Stimulated activated naive CD8-positive, alpha-beta T cell treated with anti-CD3 and anti-CD28 coated beads, Interleukin-15, Interleukin-2, amounts not matched to agents 100 ng/mL and 50 ng/mL, for 24 hours (primary cell): ENCODE data around the gene PLEKHG1.

Experiments
- H3K27ac Mint-ChIP-seq: one replicate; pipeline ENCODE4 v1.8.0; 2021; ENCODE audit warnings: mild to moderate bottlenecking, mixed read lengths
- H3K27me3 Mint-ChIP-seq: one replicate; pipeline ENCODE4 v1.8.0; 2021; ENCODE audit warnings: mixed read lengths
- H3K36me3 Mint-ChIP-seq: one replicate; pipeline ENCODE4 v1.8.0; 2021; ENCODE audit warnings: low read depth, mixed read lengths
- H3K4me1 Mint-ChIP-seq: one replicate; pipeline ENCODE4 v1.8.0; 2021; ENCODE audit warnings: low read depth, mixed read lengths
- H3K4me3 Mint-ChIP-seq: one replicate; pipeline ENCODE4 v1.8.0; 2021; ENCODE audit warnings: mild to moderate bottlenecking, mixed read lengths
- H3K9me3 Mint-ChIP-seq: one replicate; pipeline ENCODE4 v1.8.0; 2021; ENCODE audit warnings: mixed read lengths

The PLEKHG1 gene

DNA sequence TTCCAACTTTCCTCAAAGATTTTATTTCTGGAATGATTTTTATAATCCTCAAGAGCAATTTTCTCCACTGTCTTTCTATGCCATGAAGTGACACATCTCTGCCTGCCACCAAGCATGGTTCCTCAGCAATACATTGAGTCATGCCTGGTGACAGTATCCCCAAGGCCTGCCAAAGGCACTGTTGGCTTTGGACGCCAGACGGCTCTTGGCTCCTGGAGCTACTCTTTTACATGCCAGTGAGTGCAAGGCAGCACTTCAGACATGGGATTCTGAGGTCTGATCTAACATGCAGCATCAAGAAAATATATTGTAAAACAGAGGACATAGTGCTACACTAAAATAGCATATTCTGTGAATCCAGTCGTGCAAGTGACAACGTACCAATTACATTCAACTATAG, 20.1 kb upstream of the PLEKHG1 start:
- H3K27me3 Mint-ChIP-seq = peaks cover 15% of the 10 kb centered on the region
- H3K9me3 Mint-ChIP-seq = no peaks in the 10 kb centered on the region
- H3K4me3 Mint-ChIP-seq = no peak overlapping the region
- no peak overlapping the region for H3K27ac Mint-ChIP-seq
- H3K4me1 Mint-ChIP-seq = no peaks in the 10 kb centered on the region
- no peaks in the 10 kb centered on the region for H3K36me3 Mint-ChIP-seq

DNA sequence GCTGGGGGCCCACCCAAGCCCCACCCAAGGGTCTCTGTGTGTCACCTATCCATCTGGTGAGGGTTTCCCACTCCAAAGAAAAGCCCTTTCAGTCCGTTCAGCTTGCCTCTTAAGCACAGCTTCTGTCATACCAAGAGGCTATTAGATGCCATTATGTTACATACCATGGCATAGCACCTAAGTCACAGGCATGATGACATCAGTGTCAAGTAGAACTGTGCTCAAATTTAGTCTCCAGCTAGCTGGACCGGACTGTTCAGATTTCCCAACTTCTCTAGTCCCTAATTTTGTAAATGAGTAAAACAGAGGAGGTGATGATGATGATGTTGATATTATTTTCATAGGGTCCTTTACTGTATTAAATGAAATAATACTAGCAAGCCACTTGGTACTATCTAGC, 19.2 kb upstream of the PLEKHG1 start:
- Mint-ChIP-seq H3K4me3 (no peak overlapping the region), H3K27me3 (peaks cover 19% of the 10 kb centered on the region), H3K36me3 (no peaks in the 10 kb centered on the region), H3K27ac (no peak overlapping the region), H3K4me1 (no peaks in the 10 kb centered on the region), H3K9me3 (no peaks in the 10 kb centered on the region)

GRCh38 chr6:150584065-150584464, 15.6 kb upstream of the PLEKHG1 start:
- peaks cover 15% of the 10 kb centered on the region for H3K27me3 Mint-ChIP-seq
- no peaks in the 10 kb centered on the region for H3K36me3 Mint-ChIP-seq
- no peaks in the 10 kb centered on the region for H3K9me3 Mint-ChIP-seq
- H3K4me3 Mint-ChIP-seq = no peak overlapping the region
- no peaks in the 10 kb centered on the region for H3K4me1 Mint-ChIP-seq
- no peak overlapping the region for H3K27ac Mint-ChIP-seq

DNA sequence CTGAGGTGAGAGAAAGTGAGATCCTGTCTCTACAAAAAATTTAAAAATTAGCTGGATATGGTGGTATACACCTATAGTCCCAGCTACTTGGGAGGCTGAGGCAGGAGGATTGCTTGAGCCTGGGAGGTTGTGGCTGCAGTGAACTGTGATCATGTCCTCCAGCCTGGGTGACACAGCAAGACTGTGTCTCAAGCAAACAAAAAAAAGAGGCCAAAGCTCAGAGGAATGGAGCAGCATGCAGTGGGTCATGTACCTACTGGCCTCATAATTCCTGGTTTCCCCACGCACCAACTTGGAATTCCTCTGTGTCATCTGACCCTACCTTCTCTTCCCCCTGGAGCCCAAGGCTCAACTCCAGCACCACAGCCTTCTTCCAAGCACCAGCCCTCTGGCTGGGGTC, 15.1 kb upstream of the PLEKHG1 start:
- no peak overlapping the region for H3K27ac Mint-ChIP-seq
- peaks cover 13% of the 10 kb centered on the region for H3K27me3 Mint-ChIP-seq
- no peaks in the 10 kb centered on the region for H3K4me1 Mint-ChIP-seq
- H3K4me3 Mint-ChIP-seq = no peak overlapping the region
- H3K36me3 Mint-ChIP-seq = no peaks in the 10 kb centered on the region
- no peaks in the 10 kb centered on the region for H3K9me3 Mint-ChIP-seq

DNA sequence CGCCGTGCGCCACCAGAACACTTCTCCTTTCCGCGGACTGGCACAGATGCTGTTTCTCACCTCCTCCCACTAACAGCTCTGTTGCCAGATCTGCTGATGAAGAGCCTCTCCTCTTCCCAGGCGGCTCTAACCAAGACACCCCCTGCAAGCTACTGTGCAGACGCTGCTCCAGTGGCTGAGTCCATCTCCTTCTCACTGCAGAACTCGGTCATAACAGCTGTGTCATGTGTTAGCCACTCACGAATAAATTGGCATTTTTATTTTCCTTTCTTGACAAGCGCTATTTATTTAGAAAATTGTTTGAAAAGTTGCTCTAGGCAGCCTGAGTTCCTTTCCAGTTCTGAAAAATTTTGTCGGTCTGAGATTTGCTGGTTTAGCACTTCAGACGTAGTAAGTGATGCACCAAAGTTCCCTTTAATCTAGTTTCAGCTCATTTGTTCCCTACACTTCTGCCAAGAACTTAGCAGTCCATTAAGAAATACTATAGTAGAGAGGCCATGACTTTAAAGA, 12.8 kb upstream of the PLEKHG1 start:
- Mint-ChIP-seq H3K36me3 (no peaks in the 10 kb centered on the region), H3K4me3 (no peak overlapping the region), H3K4me1 (peaks cover 4% of the 10 kb centered on the region), H3K27ac (no peak overlapping the region), H3K9me3 (no peaks in the 10 kb centered on the region), H3K27me3 (peaks cover 27% of the 10 kb centered on the region)

DNA sequence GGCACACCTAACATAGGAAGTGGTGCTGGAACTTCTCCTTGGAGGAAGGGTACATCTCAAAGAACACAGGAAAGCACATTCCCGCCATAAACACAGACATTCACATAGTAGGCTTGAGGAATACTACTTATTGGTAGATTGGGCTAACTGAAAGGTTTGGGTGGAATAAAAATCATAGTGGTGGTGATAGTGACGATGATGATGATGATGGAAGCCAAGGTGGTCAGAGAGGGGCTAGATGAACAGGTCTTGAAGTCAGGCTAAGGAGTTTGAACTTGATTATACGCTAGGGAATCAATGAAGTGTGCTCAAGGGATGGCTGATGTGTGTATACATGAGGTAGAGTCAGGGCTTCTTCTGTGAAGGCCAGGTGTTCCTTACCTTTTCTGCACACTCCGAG, 12.0 kb upstream of the PLEKHG1 start:
- no peaks in the 10 kb centered on the region for H3K9me3 Mint-ChIP-seq
- no peaks in the 10 kb centered on the region for H3K36me3 Mint-ChIP-seq
- H3K27me3 Mint-ChIP-seq = peaks cover 34% of the 10 kb centered on the region

GRCh38 chr6:150588888-150589499, 10.7 kb upstream of the PLEKHG1 start:
- H3K4me3 Mint-ChIP-seq = no peak overlapping the region
- peaks cover 34% of the 10 kb centered on the region for H3K27me3 Mint-ChIP-seq
- H3K27ac Mint-ChIP-seq = no peak overlapping the region
- no peaks in the 10 kb centered on the region for H3K9me3 Mint-ChIP-seq
- H3K36me3 Mint-ChIP-seq = no peaks in the 10 kb centered on the region
- peaks cover 4% of the 10 kb centered on the region for H3K4me1 Mint-ChIP-seq

More for the DNA sequence above, 12.0 kb upstream of the PLEKHG1 start:
- Mint-ChIP-seq H3K27ac (no peak overlapping the region), H3K4me3 (no peak overlapping the region), H3K4me1 (peaks cover 4% of the 10 kb centered on the region)

GRCh38 chr6:150589852-150590251, 9.8 kb upstream of the PLEKHG1 start:
- H3K27me3 Mint-ChIP-seq = peaks cover 33% of the 10 kb centered on the region
- H3K27ac Mint-ChIP-seq = no peak overlapping the region
- H3K36me3 Mint-ChIP-seq = no peaks in the 10 kb centered on the region
- H3K4me1 Mint-ChIP-seq = peaks cover 4% of the 10 kb centered on the region
- H3K9me3 Mint-ChIP-seq = no peaks in the 10 kb centered on the region
- H3K4me3 Mint-ChIP-seq = no peak overlapping the region

DNA sequence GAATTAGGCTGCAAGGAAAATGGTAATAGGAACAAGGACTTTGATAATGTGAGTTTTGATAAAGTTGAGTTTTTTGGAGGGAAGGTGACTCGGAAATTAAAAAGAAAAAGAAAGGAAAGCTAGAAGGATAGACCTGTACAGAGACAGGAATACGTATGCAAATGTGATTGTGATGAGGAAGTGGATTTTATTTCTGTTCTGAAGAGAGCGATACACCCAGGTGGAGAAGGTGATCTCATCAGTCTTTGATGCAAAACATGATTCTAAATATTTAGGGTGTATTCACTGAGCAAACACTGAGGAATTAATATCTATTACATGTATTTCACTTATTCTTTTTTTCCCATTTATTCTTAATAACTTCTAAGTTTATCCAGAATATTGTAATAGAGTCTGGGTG, 9.2 kb upstream of the PLEKHG1 start:
- no peaks in the 10 kb centered on the region for H3K36me3 Mint-ChIP-seq
- H3K9me3 Mint-ChIP-seq = no peaks in the 10 kb centered on the region
- H3K27me3 Mint-ChIP-seq = peaks cover 30% of the 10 kb centered on the region
- no peak overlapping the region for H3K27ac Mint-ChIP-seq
- H3K4me3 Mint-ChIP-seq = no peak overlapping the region
- H3K4me1 Mint-ChIP-seq = peaks cover 4% of the 10 kb centered on the region

DNA sequence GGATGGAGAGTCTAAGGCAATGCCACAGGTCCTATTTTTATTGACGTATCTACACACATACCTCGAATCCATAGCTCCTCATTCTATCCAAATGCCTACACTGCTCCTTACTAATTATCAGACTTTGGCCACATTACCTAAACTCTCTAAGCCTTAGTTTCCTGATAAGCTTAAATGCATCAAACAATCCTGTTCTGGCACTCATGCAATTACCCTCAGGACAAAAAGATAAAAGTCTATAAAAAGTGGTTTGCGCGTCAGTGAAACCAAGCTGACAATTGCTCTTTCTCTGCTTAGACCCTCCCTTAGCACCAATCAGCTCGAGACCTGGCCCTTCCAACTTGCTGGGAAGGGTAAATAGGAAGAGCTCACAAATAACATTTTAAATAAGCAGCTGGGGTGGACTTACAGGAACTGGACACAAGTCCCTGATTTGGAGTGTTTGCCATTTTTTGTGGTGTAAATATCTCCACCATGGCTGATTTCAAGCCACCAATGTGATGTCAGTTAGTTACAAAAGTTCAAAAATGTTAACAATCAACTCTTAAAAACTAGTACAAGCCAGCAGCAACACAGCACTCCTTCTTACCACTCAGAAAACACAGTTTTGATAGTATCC, 7.2 kb upstream of the PLEKHG1 start:
- peaks cover 4% of the 10 kb centered on the region for H3K4me1 Mint-ChIP-seq
- H3K9me3 Mint-ChIP-seq = no peaks in the 10 kb centered on the region
- H3K4me3 Mint-ChIP-seq = no peak overlapping the region
- peaks cover 38% of the 10 kb centered on the region for H3K27me3 Mint-ChIP-seq
- H3K27ac Mint-ChIP-seq = no peak overlapping the region
- no peaks in the 10 kb centered on the region for H3K36me3 Mint-ChIP-seq

GRCh38 chr6:150593119-150593518, 6.6 kb upstream of the PLEKHG1 start:
- Mint-ChIP-seq H3K27ac (no peak overlapping the region), H3K36me3 (no peaks in the 10 kb centered on the region), H3K4me1 (peaks cover 4% of the 10 kb centered on the region), H3K4me3 (no peak overlapping the region), H3K27me3 (peaks cover 42% of the 10 kb centered on the region), H3K9me3 (no peaks in the 10 kb centered on the region)

DNA sequence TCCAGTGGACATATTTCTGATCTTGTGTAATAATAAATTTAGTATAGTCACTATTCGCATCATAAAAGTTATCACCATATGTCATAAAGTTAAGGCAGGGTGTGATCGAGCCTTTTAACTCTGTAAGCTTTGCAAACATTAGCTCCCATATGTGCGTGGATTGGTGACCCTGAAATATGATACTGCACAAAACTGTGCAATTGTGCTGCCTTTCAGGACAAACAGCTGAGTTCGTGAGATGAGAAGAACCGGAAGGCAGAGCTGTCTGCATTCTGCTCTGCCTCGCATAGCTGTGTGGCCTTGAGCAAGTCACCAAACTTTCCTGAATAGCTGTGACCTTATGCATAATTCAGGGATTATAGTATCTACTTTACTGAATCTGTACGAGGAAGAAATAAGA, 3.2 kb upstream of the PLEKHG1 start:
- Mint-ChIP-seq H3K27ac (no peak overlapping the region), H3K4me1 (peaks cover 26% of the 10 kb centered on the region), H3K4me3 (no peak overlapping the region), H3K36me3 (no peaks in the 10 kb centered on the region), H3K27me3 (peaks cover 54% of the 10 kb centered on the region), H3K9me3 (no peaks in the 10 kb centered on the region)

- H3K9me3 Mint-ChIP-seq = no peaks in the 10 kb centered on the region
- H3K27ac Mint-ChIP-seq = peak overlapping the region; percentile 87
- H3K36me3 Mint-ChIP-seq = no peaks in the 10 kb centered on the region
- peaks cover 34% of the 10 kb centered on the region for H3K4me1 Mint-ChIP-seq
- H3K27me3 Mint-ChIP-seq = peaks cover 51% of the 10 kb centered on the region
- H3K4me3 Mint-ChIP-seq = no peak overlapping the region
Observed at GRCh38 chr6:150598401-150598800, 1.3 kb upstream of the PLEKHG1 start.

DNA sequence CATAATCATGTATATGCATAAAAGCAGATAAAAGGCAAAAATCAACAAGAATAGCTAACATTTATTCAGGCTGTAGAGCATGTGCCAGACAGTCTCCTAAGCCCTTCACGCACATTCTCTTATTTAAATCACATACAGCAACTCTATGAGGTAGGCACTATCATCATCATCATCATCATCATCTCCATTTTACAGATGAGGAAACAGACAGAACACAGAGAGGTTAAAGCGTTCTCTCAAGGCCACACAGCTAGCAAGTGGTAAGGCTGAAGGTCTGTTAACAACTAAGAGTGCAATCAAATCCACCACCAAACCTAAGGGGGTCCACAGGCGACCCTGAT, 857 bp upstream of the PLEKHG1 start:
- Mint-ChIP-seq H3K27ac (peak overlapping the region; percentile 87), H3K27me3 (peaks cover 51% of the 10 kb centered on the region), H3K4me1 (peaks cover 34% of the 10 kb centered on the region), H3K4me3 (peak overlapping the region; percentile 87), H3K36me3 (no peaks in the 10 kb centered on the region), H3K9me3 (no peaks in the 10 kb centered on the region)

- H3K9me3 Mint-ChIP-seq = no peaks in the 10 kb centered on the region
- no peak overlapping the region for H3K27ac Mint-ChIP-seq
- peaks cover 55% of the 10 kb centered on the region for H3K27me3 Mint-ChIP-seq
- H3K4me3 Mint-ChIP-seq = no peak overlapping the region
- peaks cover 34% of the 10 kb centered on the region for H3K4me1 Mint-ChIP-seq
- no peaks in the 10 kb centered on the region for H3K36me3 Mint-ChIP-seq
Observed at GRCh38 chr6:150600010-150600300, 270 bp downstream of the PLEKHG1 start.
